Esophagus squamous epithelium (tissue), 5 donors: ENCODE data around the gene CCDC102B. TPM values are rescaled to one million over a fixed set of nuclear protein-coding genes. Genes with fewer than 3 reads are reported as not detected.

ENCODE experiments used
- DNase-seq: peaks from one replicate; lab custom pipeline; 2025; lab: John Stamatoyannopoulos, UW
- H3K27ac ChIP-seq, 4 donors: fragments of 200-600 bp; sonication (generic); one replicate each; pipeline ENCODE4 v1.5.1; 2016 to 2019; ENCODE audit warnings: mild to moderate bottlenecking in 1 of 4
- H3K27me3 ChIP-seq, 4 donors: fragments of 200-600 bp; sonication (generic); 1 replicate in 3 of 4; 2 replicates in 1 of 4; pipeline versions ENCODE4 v1.5.1 to v1.6.0; 2017 to 2021; ENCODE audit warnings: antibody characterized with exemption in 1 of 4
- H3K36me3 ChIP-seq, 3 donors: fragments of 200-600 bp; sonication (generic); one replicate each; pipeline ENCODE4 v1.5.1; 2016 to 2019
- H3K4me1 ChIP-seq, 3 donors: fragments of 200-600 bp; sonication (generic); one replicate each; pipeline ENCODE4 v1.5.1; 2017 to 2019
- H3K4me3 ChIP-seq, 4 donors: fragments of 200-600 bp; sonication (generic); 1 replicate in 3 of 4; 2 replicates in 1 of 4; pipeline ENCODE4 v1.5.1; 2016 to 2019; ENCODE audit warnings: mild to moderate bottlenecking in 2 of 4, moderate library complexity in 1 of 4
- H3K9me3 ChIP-seq, 3 donors: fragments of 200-600 bp; sonication (generic); one replicate each; pipeline ENCODE4 v1.5.1; 2016 to 2019
- CTCF ChIP-seq, 6 experiments: fragments of 450-650 bp in 4 of 6; fragments of 200-600 bp in 2 of 6; sonication (generic) in 2 of 6; IDR thresholded peaks; one replicate each; pipeline ENCODE4 v1.5.1; 2016 to 2019; ENCODE audit warnings: antibody characterized with exemption in 6 of 6, mild to moderate bottlenecking in 4 of 6, moderate library complexity in 4 of 6
- POLR2A ChIP-seq, 4 donors: fragments of 450-650 bp; IDR thresholded peaks; one replicate each; pipeline ENCODE4 v1.6.1; 2017; ENCODE audit warnings: antibody characterized with exemption in 4 of 4, mild to moderate bottlenecking in 4 of 4, moderate library complexity in 3 of 4
- WGBS, 2 donors: methylation state at CpG; one replicate each; pipeline ENCODE4 v1.1.5; 2018; 5-methylcytosine and 5-hydroxymethylcytosine counted together
- intact Hi-C: fragments of 100-400 bp; cut with DNase I; formaldehyde crosslinking; loops from one replicate; pipeline ENCODE4 v1.15.0; 2022
- total RNA-seq, 4 donors: library from RNA; depleted of rRNA; stranded (reverse); fragments of >200 nt; gene quantifications; one replicate each; pipeline ENCODE4 v1.1.0, GENCODE V29; 2016
- donor health status: DM: yes; HTN: yes; CAD: no.

Gene CCDC102B
- total RNA-seq, 4 donors from 2014 or later, result 0.27 to 3.8 (median 2.8) TPM

- H3K27ac ChIP-seq, result no peak overlapping the region
- no peaks in the 10 kb centered on the region for H3K9me3 ChIP-seq
- no peak overlapping the region for H3K4me3 ChIP-seq
- no peak for TF ChIP-seq POLR2A (IDR thresholded peaks at IDR 0.05)
- no peak for TF ChIP-seq CTCF (IDR thresholded peaks at IDR 0.05)
- no peaks in the 10 kb centered on the region for H3K27me3 ChIP-seq
- 51 to 60% methylated on average over 4 of the region's 4 CpGs for WGBS, 2 donors
- no peaks in the 10 kb centered on the region for H3K36me3 ChIP-seq
- DNase-seq, result no peak
- no peaks in the 10 kb centered on the region for H3K4me1 ChIP-seq
- intact Hi-C loops, result no loop called here
Observed at GRCh38 chr18:68887410-68887809, 89.5 kb downstream of the CCDC102B start.

GRCh38 chr18:68893354-68893753, 95.5 kb downstream of the CCDC102B start:
- H3K4me3 ChIP-seq, result no peak overlapping the region
- intact Hi-C loops, result no loop called here
- no peak for TF ChIP-seq POLR2A (IDR thresholded peaks at IDR 0.05)
- TF ChIP-seq CTCF (IDR thresholded peaks at IDR 0.05), result no peak
- no peaks in the 10 kb centered on the region for H3K9me3 ChIP-seq
- no peak for DNase-seq
- WGBS, 2 donors, result 78 to 85% methylated on average over 1 of the region's 1 CpG
- H3K27ac ChIP-seq, result no peak overlapping the region
- H3K27me3 ChIP-seq, result no peaks in the 10 kb centered on the region
- H3K36me3 ChIP-seq, result no peaks in the 10 kb centered on the region
- no peaks in the 10 kb centered on the region for H3K4me1 ChIP-seq

- Histone ChIP-seq H3K36me3 (no peaks in the 10 kb centered on the region), H3K27ac (no peak overlapping the region), H3K4me3 (no peak overlapping the region), H3K9me3 (no peaks in the 10 kb centered on the region), H3K27me3 (no peaks in the 10 kb centered on the region), H3K4me1 (no peaks in the 10 kb centered on the region)
- TF ChIP-seq CTCF (IDR thresholded peaks at IDR 0.05), result no peak
- no peak for TF ChIP-seq POLR2A (IDR thresholded peaks at IDR 0.05)
- DNase-seq, result no peak
- 64 to 69% methylated on average over 4 of the region's 4 CpGs for WGBS, 2 donors
- intact Hi-C loops, result no loop called here
Observed at GRCh38 chr18:68897286-68897685, 99.4 kb downstream of the CCDC102B start.

DNA sequence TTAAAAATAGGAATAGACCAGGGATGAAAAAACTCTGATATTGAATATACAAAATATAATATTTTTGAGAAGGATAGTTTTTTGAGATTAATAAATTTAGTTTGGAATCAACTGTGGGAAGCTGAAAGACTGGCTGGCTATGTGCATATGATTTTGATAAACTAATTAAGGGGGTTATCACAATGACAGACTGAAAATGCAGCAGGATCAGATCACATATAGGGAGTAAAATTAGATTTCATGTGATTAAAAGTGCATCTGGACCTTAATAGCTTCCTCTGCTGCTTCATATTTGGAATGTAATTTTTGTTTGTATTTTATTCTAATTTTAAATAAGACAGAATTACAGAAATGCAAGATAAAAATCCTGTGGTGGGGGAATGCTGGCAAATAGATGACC, 111.7 kb downstream of the CCDC102B start:
- no peak for TF ChIP-seq POLR2A (IDR thresholded peaks at IDR 0.05)
- no peak overlapping the region for H3K27ac ChIP-seq
- H3K4me3 ChIP-seq, result no peak overlapping the region
- intact Hi-C loops, result no loop called here
- no peaks in the 10 kb centered on the region for H3K27me3 ChIP-seq
- DNase-seq, result no peak
- H3K36me3 ChIP-seq, result no peaks in the 10 kb centered on the region
- H3K4me1 ChIP-seq, result no peaks in the 10 kb centered on the region
- H3K9me3 ChIP-seq, result no peaks in the 10 kb centered on the region

DNA sequence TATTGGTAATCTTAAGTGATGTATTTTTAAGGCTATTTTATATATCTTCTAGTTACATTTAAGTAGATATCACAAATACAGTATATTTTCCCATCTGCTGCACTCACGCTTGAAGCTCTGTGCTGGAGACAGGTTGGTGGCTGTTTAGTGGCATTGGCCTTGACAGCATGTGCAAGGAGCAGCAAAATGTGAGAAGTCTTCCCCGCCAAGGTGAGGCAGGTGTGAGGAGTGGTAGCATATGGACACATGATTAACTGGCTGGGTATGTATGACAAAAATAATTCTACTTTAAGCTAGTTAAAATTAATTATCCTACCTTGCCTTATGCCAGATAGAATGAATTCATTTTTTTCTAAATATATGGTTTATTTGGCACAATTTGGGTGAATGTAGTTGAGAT, 117.2 kb downstream of the CCDC102B start:
- no peak for DNase-seq
- no peak overlapping the region for H3K4me3 ChIP-seq
- H3K4me1 ChIP-seq, result no peaks in the 10 kb centered on the region
- intact Hi-C loops, result no loop called here
- H3K9me3 ChIP-seq, result no peaks in the 10 kb centered on the region
- H3K36me3 ChIP-seq, result no peaks in the 10 kb centered on the region
- no peaks in the 10 kb centered on the region for H3K27me3 ChIP-seq
- TF ChIP-seq CTCF (IDR thresholded peaks at IDR 0.05) (no peak), POLR2A (IDR thresholded peaks at IDR 0.05) (no peak)
- WGBS, 2 donors, result 93% methylated on average over 2 of the region's 2 CpGs
- no peak overlapping the region for H3K27ac ChIP-seq

GRCh38 chr18:68916734-68917133, 118.9 kb downstream of the CCDC102B start:
- Histone ChIP-seq H3K4me3 (no peak overlapping the region), H3K27ac (no peak overlapping the region), H3K9me3 (no peaks in the 10 kb centered on the region), H3K36me3 (no peaks in the 10 kb centered on the region), H3K4me1 (no peaks in the 10 kb centered on the region), H3K27me3 (no peaks in the 10 kb centered on the region)
- no peak for DNase-seq
- WGBS, 2 donors, result 30 to 48% methylated on average over 5 of the region's 5 CpGs
- TF ChIP-seq POLR2A (IDR thresholded peaks at IDR 0.05), result no peak
- no peak for TF ChIP-seq CTCF (IDR thresholded peaks at IDR 0.05)
- intact Hi-C loops, result no loop called here
